T-helper 9 cell (primary cell): Measurements from ENCODE around the gene NIPSNAP2.
"Not testable (repeated sequence)": the region's sequence is repeated elsewhere in the genome, so short reads cannot be mapped to it uniquely, and the experiment has no call there.

ENCODE experiments used
- DNase-seq: peaks from one replicate; pipeline ENCODE4 v3.0.0-alpha.2; 2020

Gene NIPSNAP2

DNA sequence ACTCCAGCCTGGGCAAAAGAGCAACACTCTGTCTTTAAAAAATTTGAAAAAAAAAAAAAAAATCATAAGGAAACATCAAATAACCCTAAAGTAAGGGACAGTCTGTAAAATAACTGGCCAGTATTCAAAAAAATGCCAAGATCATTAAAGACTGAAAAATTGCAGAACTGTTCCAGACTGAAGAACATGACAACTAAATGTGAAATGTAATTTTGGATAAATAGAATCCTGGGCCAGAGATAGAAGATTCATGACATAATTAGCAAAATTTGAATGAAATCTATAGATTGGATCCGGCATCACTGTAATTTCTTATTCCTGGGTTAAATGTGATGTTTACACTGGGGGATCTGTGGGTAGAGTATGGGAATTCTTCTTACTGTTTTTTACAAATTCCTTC lies 83.9 kb downstream of the NIPSNAP2 start:
- DNase-seq = no peak

- not testable (repeated sequence) for DNase-seq
These were observed 84.4 kb downstream of the NIPSNAP2 start for GRCh38 chr7:56048763-56049162.
